SK-N-SH (cell line): ENCODE measurements around the gene FOS. TPM values are rescaled to one million over a fixed set of nuclear protein-coding genes. Genes with fewer than 3 reads are reported as not detected.
A peak's percentile ranks its signal among the peaks of the same experiment; 100 is the strongest.

Experiments
- CTCF ChIA-PET: fragments of 300-600, 350-600 bp; formaldehyde crosslinking; extraction: SDS; loops from one replicate; lab custom pipeline; 2021; lab: Yijun Ruan, JAX
- POLR2A ChIA-PET: fragments of 350-600 bp; sonication (Branson Sonifier 250); formaldehyde crosslinking; extraction: SDS; loops from one replicate; lab custom pipeline; 2020; ENCODE audit warnings: antibody characterized with exemption, inconsistent platforms; lab: Yijun Ruan, JAX
- DNase-seq: peaks from one replicate; pipeline ENCODE4 v3.0.0; 2012
- H2AFZ ChIP-seq: fragments of 200-600 bp; sonication (generic); 2 replicates; pipeline ENCODE4 v1.8.1; 2016; ENCODE audit warnings: antibody characterized with exemption, mild to moderate bottlenecking, low read depth
- H3F3A ChIP-seq: fragments of 200-600 bp; sonication (generic); replicated peaks from 2 replicates; pipeline ENCODE3; 2016; ENCODE audit warnings: antibody characterized with exemption, mild to moderate bottlenecking; ENCODE audit not compliant: insufficient read depth
- H3K27ac ChIP-seq, 2 experiments: fragments of 200-500 bp in 1 of 2; fragments of 200-600 bp in 1 of 2; sonication (Bioruptor generic) in 1 of 2; sonication (generic), shearing (Covaris generic) in 1 of 2; 2 replicates each; pipeline versions ENCODE4 v1.5.1 to v1.6.1; 2014 to 2016; ENCODE audit warnings: low read depth in 2 of 2, inconsistent platforms in 1 of 2, low read length in 1 of 2, mild to moderate bottlenecking in 1 of 2, mixed read lengths in 1 of 2
- H3K27me3 ChIP-seq: fragments of 200-600 bp; sonication (generic), shearing (Covaris generic); 2 replicates; pipeline ENCODE4 v1.6.1; 2016; ENCODE audit warnings: mixed run types; ENCODE audit not compliant: insufficient read depth
- H3K36me3 ChIP-seq, 2 experiments: fragments of 200-500 bp in 1 of 2; fragments of 200-600 bp in 1 of 2; sonication (Bioruptor generic) in 1 of 2; sonication (generic) in 1 of 2; replicated peaks in 1 of 2; 2 replicates each; pipeline versions ENCODE3 to v1.5.1; 2014 to 2016; ENCODE audit warnings: low read length in 1 of 2, mild to moderate bottlenecking in 1 of 2; ENCODE audit not compliant: insufficient read depth in 2 of 2, control insufficient read depth in 1 of 2
- H3K4me1 ChIP-seq, 2 experiments: fragments of 200-500 bp in 1 of 2; fragments of 200-600 bp in 1 of 2; sonication (Bioruptor generic) in 1 of 2; sonication (generic), shearing (Covaris generic) in 1 of 2; 2 replicates each; pipeline versions ENCODE4 v1.5.1 to v1.6.1; 2014 to 2016; ENCODE audit warnings: low read depth in 1 of 2, low read length in 1 of 2, mixed run types in 1 of 2; ENCODE audit not compliant: insufficient read depth in 2 of 2, control insufficient read depth in 1 of 2
- H3K4me2 ChIP-seq: fragments of 200-600 bp; sonication (generic), shearing (Covaris generic); 2 replicates; pipeline ENCODE4 v1.6.1; 2017; ENCODE audit warnings: mixed run types
- H3K4me3 ChIP-seq, 2 experiments: fragments of 200-500 bp in 1 of 2; fragments of 200-600 bp in 1 of 2; sonication (Bioruptor generic) in 1 of 2; sonication (generic), shearing (Covaris generic) in 1 of 2; 2 replicates each; pipeline versions ENCODE4 v1.5.1 to v1.8.1; 2014 to 2016; ENCODE audit warnings: low read depth in 2 of 2, inconsistent platforms in 1 of 2, low read length in 1 of 2, mild to moderate bottlenecking in 1 of 2, mixed read lengths in 1 of 2, moderate library complexity in 1 of 2
- H3K79me2 ChIP-seq: fragments of 200-600 bp; sonication (generic); 2 replicates; pipeline ENCODE4 v1.8.1; 2017; ENCODE audit warnings: mild to moderate bottlenecking; ENCODE audit not compliant: insufficient read depth
- H3K9ac ChIP-seq: fragments of 200-600 bp; sonication (generic); 2 replicates; pipeline ENCODE4 v1.6.1; 2017; ENCODE audit warnings: mixed run types
- H3K9me2 ChIP-seq: fragments of 200-600 bp; sonication (generic); 2 replicates; pipeline ENCODE4 v1.6.1; 2017; ENCODE audit warnings: mixed run types
- H3K9me3 ChIP-seq: fragments of 200-600 bp; sonication (generic); 2 replicates; pipeline ENCODE4 v1.6.1; 2017; ENCODE audit warnings: mixed run types, mild to moderate bottlenecking, moderate library complexity
- H4K20me1 ChIP-seq: fragments of 200-600 bp; sonication (generic); 2 replicates; pipeline ENCODE4 v1.6.1; 2017; ENCODE audit warnings: mild to moderate bottlenecking, mixed run types; ENCODE audit not compliant: insufficient read depth
- CHD2 ChIP-seq: fragments of 150-350 bp; IDR thresholded peaks from 2 replicates; pipeline ENCODE4 v1.6.1; 2018; ENCODE audit warnings: low read length; ENCODE audit not compliant: partially characterized antibody
- ELF1 ChIP-seq: IDR thresholded peaks from 2 replicates; pipeline ENCODE4 v1.4.0; 2012
- EZH2phosphoT487 ChIP-seq: fragments of 200-600 bp; sonication (generic); IDR thresholded peaks from 2 replicates; pipeline ENCODE4 v1.6.1; 2017; ENCODE audit warnings: low read depth, mixed run types, mild to moderate bottlenecking, antibody characterized with exemption, moderate library complexity, borderline replicate concordance
- GATA2 ChIP-seq: sonication (generic); formaldehyde crosslinking; IDR thresholded peaks from 2 replicates; pipeline ENCODE4 v1.5.0; 2020; ENCODE audit warnings: mild to moderate bottlenecking, missing genetic modification reagents
- JUND ChIP-seq: IDR thresholded peaks from 2 replicates; pipeline ENCODE4 v1.4.0; 2012
- MEF2A ChIP-seq: IDR thresholded peaks from 2 replicates; pipeline ENCODE4 v1.4.0; 2012; ENCODE audit warnings: low read depth, borderline replicate concordance
- MXI1 ChIP-seq: IDR thresholded peaks from 2 replicates; pipeline ENCODE4 v1.6.1; 2012; ENCODE audit warnings: mild to moderate bottlenecking, low read depth, low read length, improper control_type of control experiment
- POLR2AphosphoS5 ChIP-seq: IDR thresholded peaks from 2 replicates; pipeline ENCODE4 v1.6.1; 2012; ENCODE audit warnings: low read depth, low read length
- RAD21 ChIP-seq: IDR thresholded peaks from 2 replicates; pipeline ENCODE4 v1.6.1; 2012; ENCODE audit warnings: mild to moderate bottlenecking, low read length
- RCOR1 ChIP-seq: fragments of 150-350 bp; IDR thresholded peaks from 2 replicates; pipeline ENCODE4 v1.6.1; 2017; ENCODE audit warnings: antibody characterized with exemption, low read length
- RFX5 ChIP-seq: IDR thresholded peaks from 2 replicates; pipeline ENCODE4 v1.6.1; 2012; ENCODE audit warnings: mild to moderate bottlenecking, improper control_type of control experiment, low read length
- SIN3A ChIP-seq: IDR thresholded peaks from 2 replicates; pipeline ENCODE4 v1.6.1; 2012; ENCODE audit warnings: low read depth, mild to moderate bottlenecking, low read length, moderate library complexity, borderline replicate concordance
- TAF1 ChIP-seq: IDR thresholded peaks from 2 replicates; pipeline ENCODE4 v1.6.1; 2012; ENCODE audit warnings: low read depth, mild to moderate bottlenecking, low read length, moderate library complexity, borderline replicate concordance
- TEAD4 ChIP-seq: IDR thresholded peaks from 2 replicates; pipeline ENCODE4 v1.4.0; 2012; ENCODE audit warnings: mild to moderate bottlenecking, borderline replicate concordance; ENCODE audit not compliant: insufficient read depth
- USF1 ChIP-seq: IDR thresholded peaks from 2 replicates; pipeline ENCODE4 v1.4.0; 2012; ENCODE audit warnings: low read depth, borderline replicate concordance
- WGBS: methylation state at CpG from one replicate; pipeline ENCODE4 v1.1.6; 2017; ENCODE audit warnings: low lambda C conversion rate; 5-methylcytosine and 5-hydroxymethylcytosine counted together
- polyA plus RNA-seq, 3 experiments: library from polyadenylated mRNA; depleted of rRNA; stranded (reverse); fragments of >200 nt; gene quantifications; 2 replicates each; pipeline ENCODE4 v1.2.3, GENCODE V29; 2012
- TF ChIP-seq, protein P1 (sequence below): fragments of 200-600 bp; sonication (generic); IDR thresholded peaks from 2 replicates; pipeline ENCODE4 v1.6.1; 2017; ENCODE audit warnings: antibody characterized with exemption, mild to moderate bottlenecking, moderate library complexity
- TF ChIP-seq, protein P2 (sequence below): IDR thresholded peaks from 2 replicates; pipeline ENCODE4; 2012
- TF ChIP-seq, protein P3 (sequence below): fragments of 150-350 bp; IDR thresholded peaks from 2 replicates; pipeline ENCODE4 v1.6.1; 2016; ENCODE audit warnings: mild to moderate bottlenecking, low read depth, low read length

Gene FOS
- polyA plus RNA-seq, 1 of the 3 experiments (the other 2 are of a cell fraction) = 309 TPM

DNA sequence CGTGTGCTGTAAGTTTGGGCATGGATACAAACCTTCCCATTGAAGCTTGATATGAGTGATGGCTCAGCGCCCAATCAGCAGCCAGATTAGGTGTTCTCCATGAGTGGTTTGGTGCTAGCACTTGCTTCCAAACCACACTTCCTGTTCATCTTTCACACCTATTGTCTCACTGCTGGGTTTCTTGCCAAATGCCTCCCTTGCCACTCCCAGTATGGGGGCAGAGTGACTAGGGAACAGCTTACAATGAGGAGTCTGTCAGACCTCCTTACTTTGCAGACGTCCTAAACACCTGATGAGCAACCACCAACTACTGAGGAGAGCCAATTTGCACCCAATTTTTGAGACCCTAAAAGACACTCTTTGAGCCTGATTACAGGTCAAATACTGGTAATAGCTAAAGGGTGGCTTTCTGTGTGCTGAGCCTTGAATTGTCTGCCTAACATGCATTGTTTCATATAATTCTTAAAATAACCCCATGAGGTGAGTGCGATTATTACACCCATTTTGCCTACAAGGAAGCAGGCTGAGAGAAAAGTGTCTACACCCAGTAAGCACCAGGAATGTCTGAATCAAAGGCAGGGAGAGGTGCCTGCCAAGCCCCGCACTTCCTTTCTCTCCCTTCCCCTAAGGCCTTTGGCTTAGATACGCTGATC, 48.4 kb upstream of the FOS start:
- H3K27ac ChIP-seq = no peak overlapping the region
- H2AFZ ChIP-seq = no peak overlapping the region
- peaks cover 0 to 14% of the 10 kb centered on the region in 2 experiments; a peak in 1 of 4 replicates for H3K4me1 ChIP-seq
- no peaks in the 10 kb centered on the region for H3K9me2 ChIP-seq
- CTCF ChIA-PET = interaction anchor here (0.7 kb wide), 2 partner anchors 37 to 92 kb away, joined by 3 read pairs; no protein-coding TSS in a partner anchor
- WGBS = 78% methylated on average over 6 of the region's 6 CpGs
- H3K4me3 ChIP-seq = no peak overlapping the region
- DNase-seq = no peak
- H3K79me2 ChIP-seq = no peaks in the 10 kb centered on the region
- H4K20me1 ChIP-seq = no peaks in the 10 kb centered on the region
- H3K36me3 ChIP-seq = no peaks in the 10 kb centered on the region
- H3K4me2 ChIP-seq = no peak overlapping the region
- no peaks in the 10 kb centered on the region for H3K9me3 ChIP-seq
- TF ChIP-seq, protein P1, sequence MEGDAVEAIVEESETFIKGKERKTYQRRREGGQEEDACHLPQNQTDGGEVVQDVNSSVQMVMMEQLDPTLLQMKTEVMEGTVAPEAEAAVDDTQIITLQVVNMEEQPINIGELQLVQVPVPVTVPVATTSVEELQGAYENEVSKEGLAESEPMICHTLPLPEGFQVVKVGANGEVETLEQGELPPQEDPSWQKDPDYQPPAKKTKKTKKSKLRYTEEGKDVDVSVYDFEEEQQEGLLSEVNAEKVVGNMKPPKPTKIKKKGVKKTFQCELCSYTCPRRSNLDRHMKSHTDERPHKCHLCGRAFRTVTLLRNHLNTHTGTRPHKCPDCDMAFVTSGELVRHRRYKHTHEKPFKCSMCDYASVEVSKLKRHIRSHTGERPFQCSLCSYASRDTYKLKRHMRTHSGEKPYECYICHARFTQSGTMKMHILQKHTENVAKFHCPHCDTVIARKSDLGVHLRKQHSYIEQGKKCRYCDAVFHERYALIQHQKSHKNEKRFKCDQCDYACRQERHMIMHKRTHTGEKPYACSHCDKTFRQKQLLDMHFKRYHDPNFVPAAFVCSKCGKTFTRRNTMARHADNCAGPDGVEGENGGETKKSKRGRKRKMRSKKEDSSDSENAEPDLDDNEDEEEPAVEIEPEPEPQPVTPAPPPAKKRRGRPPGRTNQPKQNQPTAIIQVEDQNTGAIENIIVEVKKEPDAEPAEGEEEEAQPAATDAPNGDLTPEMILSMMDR = peak; percentile 34; the same call in 1 of the 2 replicates
- TF ChIP-seq JUND = no peak
- TF ChIP-seq EZH2phosphoT487 = no peak
- peaks cover 3% of the 10 kb centered on the region for H3F3A ChIP-seq
- H3K27me3 ChIP-seq = no peaks in the 10 kb centered on the region
- no peak overlapping the region for H3K9ac ChIP-seq
- POLR2A ChIA-PET = no interaction called here

DNA sequence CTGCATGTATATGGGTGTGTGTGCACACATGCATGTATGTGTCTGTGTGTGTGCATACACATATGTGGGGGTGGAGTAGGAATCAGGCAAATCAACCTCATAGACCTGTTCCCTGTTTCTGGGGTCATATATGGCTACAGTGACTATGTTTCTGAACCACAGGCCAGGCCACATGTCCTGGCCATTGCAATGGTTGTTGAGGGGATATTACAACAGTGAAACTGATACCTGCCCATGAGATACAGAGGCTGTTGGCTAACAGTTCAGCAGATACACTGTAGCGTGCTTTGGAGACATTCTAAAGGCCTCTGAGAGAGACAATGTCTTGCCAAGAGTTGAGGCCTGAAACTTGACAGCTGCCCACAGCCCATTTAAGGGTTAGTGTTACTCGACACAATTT, 47.3 kb upstream of the FOS start:
- Histone ChIP-seq H3K4me2 (no peak overlapping the region), H3K9me3 (no peaks in the 10 kb centered on the region), H3K27me3 (no peaks in the 10 kb centered on the region), H3K36me3 (no peaks in the 10 kb centered on the region), H3K79me2 (no peaks in the 10 kb centered on the region), H3K9ac (no peak overlapping the region), H3K9me2 (no peaks in the 10 kb centered on the region), H3F3A (peaks cover 3% of the 10 kb centered on the region), H3K4me1 (peaks cover 0 to 14% of the 10 kb centered on the region in 2 experiments; a peak in 1 of 4 replicates), H3K27ac (no peak overlapping the region), H2AFZ (no peak overlapping the region), H3K4me3 (no peak overlapping the region), H4K20me1 (no peaks in the 10 kb centered on the region)
- TF ChIP-seq CHD2 (no peak), EZH2phosphoT487 (no peak), TAF1 (no peak), JUND (no peak), SIN3A (no peak), RCOR1 (no peak), USF1 (no peak), ELF1 (no peak), MXI1 (no peak), RAD21 (no peak), POLR2AphosphoS5 (no peak), TEAD4 (no peak), RFX5 (no peak), MEF2A (no peak), GATA2 (CRISPR knock-in tag) (no peak)
- TF ChIP-seq, protein P2, sequence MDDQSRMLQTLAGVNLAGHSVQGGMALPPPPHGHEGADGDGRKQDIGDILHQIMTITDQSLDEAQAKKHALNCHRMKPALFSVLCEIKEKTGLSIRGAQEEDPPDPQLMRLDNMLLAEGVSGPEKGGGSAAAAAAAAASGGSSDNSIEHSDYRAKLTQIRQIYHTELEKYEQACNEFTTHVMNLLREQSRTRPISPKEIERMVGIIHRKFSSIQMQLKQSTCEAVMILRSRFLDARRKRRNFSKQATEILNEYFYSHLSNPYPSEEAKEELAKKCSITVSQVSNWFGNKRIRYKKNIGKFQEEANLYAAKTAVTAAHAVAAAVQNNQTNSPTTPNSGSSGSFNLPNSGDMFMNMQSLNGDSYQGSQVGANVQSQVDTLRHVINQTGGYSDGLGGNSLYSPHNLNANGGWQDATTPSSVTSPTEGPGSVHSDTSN = no peak
- TF ChIP-seq, protein P3, sequence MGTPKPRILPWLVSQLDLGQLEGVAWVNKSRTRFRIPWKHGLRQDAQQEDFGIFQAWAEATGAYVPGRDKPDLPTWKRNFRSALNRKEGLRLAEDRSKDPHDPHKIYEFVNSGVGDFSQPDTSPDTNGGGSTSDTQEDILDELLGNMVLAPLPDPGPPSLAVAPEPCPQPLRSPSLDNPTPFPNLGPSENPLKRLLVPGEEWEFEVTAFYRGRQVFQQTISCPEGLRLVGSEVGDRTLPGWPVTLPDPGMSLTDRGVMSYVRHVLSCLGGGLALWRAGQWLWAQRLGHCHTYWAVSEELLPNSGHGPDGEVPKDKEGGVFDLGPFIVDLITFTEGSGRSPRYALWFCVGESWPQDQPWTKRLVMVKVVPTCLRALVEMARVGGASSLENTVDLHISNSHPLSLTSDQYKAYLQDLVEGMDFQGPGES = no peak
- POLR2A ChIA-PET = no interaction called here
- no peak for DNase-seq
- CTCF ChIA-PET = no interaction called here
- 77% methylated on average over 2 of the region's 2 CpGs for WGBS
